ENCODE data around the gene IFI27L1.

Gene IFI27L1

GRCh38 chr14:94043756-94044475, 37.2 kb upstream of the IFI27L1 start:
- DNase-seq (ENCODE audit: low read depth) = no peak
- in situ Hi-C loops (cut with HindIII; ENCODE audit: low sequenced_read_pairs) = no loop called here
- H3K4me3 ChIP-seq (ENCODE audit: low read depth, low read length) = no peak overlapping the region
- TF ChIP-seq CTCF (IDR thresholded peaks at IDR 0.05; ENCODE audit: low read depth, low read length, missing control alignments) = no peak

GRCh38 chr14:94044476-94045091, 36.5 kb upstream of the IFI27L1 start:
- no peak for TF ChIP-seq CTCF (IDR thresholded peaks at IDR 0.05; ENCODE audit: low read depth, low read length, missing control alignments)
- no peak overlapping the region for H3K4me3 ChIP-seq (ENCODE audit: low read depth, low read length)
- in situ Hi-C loops (cut with HindIII; ENCODE audit: low sequenced_read_pairs) = no loop called here
- DNase-seq (ENCODE audit: low read depth) = no peak

- in situ Hi-C loops (cut with HindIII; ENCODE audit: low sequenced_read_pairs) = no loop called here
- TF ChIP-seq CTCF (IDR thresholded peaks at IDR 0.05; ENCODE audit: low read depth, low read length, missing control alignments) = no peak
- no peak for DNase-seq (ENCODE audit: low read depth)
- no peak overlapping the region for H3K4me3 ChIP-seq (ENCODE audit: low read depth, low read length)
Measured at GRCh38 chr14:94045101-94045500, 36.0 kb upstream of the IFI27L1 start.

GRCh38 chr14:94045563-94046345, 35.4 kb upstream of the IFI27L1 start:
- TF ChIP-seq CTCF (IDR thresholded peaks at IDR 0.05; ENCODE audit: low read depth, low read length, missing control alignments) = no peak
- DNase-seq (ENCODE audit: low read depth) = no peak
- in situ Hi-C loops (cut with HindIII; ENCODE audit: low sequenced_read_pairs) = no loop called here
- H3K4me3 ChIP-seq (ENCODE audit: low read depth, low read length) = no peak overlapping the region

- no peak for DNase-seq (ENCODE audit: low read depth)
- H3K4me3 ChIP-seq (ENCODE audit: low read depth, low read length) = no peak overlapping the region
- in situ Hi-C loops (cut with HindIII; ENCODE audit: low sequenced_read_pairs) = no loop called here
- TF ChIP-seq CTCF (IDR thresholded peaks at IDR 0.05; ENCODE audit: low read depth, low read length, missing control alignments) = no peak
Measured at GRCh38 chr14:94046696-94047250, 34.3 kb upstream of the IFI27L1 start.

- TF ChIP-seq CTCF (IDR thresholded peaks at IDR 0.05; ENCODE audit: low read depth, low read length, missing control alignments) = no peak
- in situ Hi-C loops (cut with HindIII; ENCODE audit: low sequenced_read_pairs) = no loop called here
- H3K4me3 ChIP-seq (ENCODE audit: low read depth, low read length) = no peak overlapping the region
- no peak for DNase-seq (ENCODE audit: low read depth)
Measured at GRCh38 chr14:94047581-94047980, 33.5 kb upstream of the IFI27L1 start.

Measured in astrocyte of the cerebellum (primary cell).